GM10266 (cell line): Measurements from ENCODE around the gene SLC25A6.

Source experiments
- DNase-seq: peaks from one replicate; pipeline ENCODE4 v3.0.0; 2012; ENCODE audit errors: extremely low spot score
- CTCF ChIP-seq: IDR thresholded peaks from 2 replicates; pipeline ENCODE4 v1.5.1; 2012; ENCODE audit warnings: mild to moderate bottlenecking, low read depth; ENCODE audit not compliant: control insufficient read depth, insufficient read depth; ENCODE audit errors: missing control alignments

Gene SLC25A6

GRCh38 chrX:1336948-1337779 is 54.7 kb downstream of the SLC25A6 start:
- no peak for TF ChIP-seq CTCF
- DNase-seq: peak; percentile 29

- DNase-seq: peak; percentile 64
Measured at GRCh38 chrX:1336331-1336943, 55.5 kb downstream of the SLC25A6 start, which contains the start of gene IL3RA. Gene IL3RA, plus strand, starts transcription at chrX:1336785. Its CDS starts 4,981 bp downstream, at chrX:1341766.

More at GRCh38 chrX:1336331-1336943, 55.5 kb downstream of the SLC25A6 start, which contains the start of gene IL3RA:
- TF ChIP-seq CTCF: no peak
